ENCODE data around the gene JAZF1. TPM values are rescaled to one million over a fixed set of nuclear protein-coding genes. Genes with fewer than 3 reads are reported as not detected.
"Not testable (repeated sequence)": the region's sequence is repeated elsewhere in the genome, so short reads cannot be mapped to it uniquely, and the experiment has no call there.

JAZF1 gene
- total RNA-seq, 4 donors from 2014 or later, result 4.7 to 8.1 (median 5.7) TPM

DNA sequence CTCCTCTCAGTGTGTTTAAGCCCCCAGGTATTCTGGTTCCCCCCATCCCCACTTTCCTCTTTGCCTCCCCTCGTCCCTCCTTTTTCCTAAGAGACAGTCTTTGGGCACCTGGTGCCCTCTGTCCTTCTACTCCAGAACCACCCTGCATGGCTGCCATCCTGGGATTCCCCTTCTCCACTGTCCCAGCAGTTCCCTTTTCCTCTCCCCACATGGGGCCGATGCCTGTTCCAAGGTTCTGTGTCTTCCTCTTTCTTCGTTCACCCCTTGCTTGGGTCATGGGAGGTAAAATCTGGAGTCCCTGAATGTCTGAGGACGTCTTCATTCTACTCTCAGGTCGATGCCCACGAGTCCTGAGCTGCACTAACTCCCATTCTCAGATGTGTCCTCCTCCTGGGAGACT is 319.8 kb downstream of the JAZF1 start:
- TF ChIP-seq, protein P1, sequence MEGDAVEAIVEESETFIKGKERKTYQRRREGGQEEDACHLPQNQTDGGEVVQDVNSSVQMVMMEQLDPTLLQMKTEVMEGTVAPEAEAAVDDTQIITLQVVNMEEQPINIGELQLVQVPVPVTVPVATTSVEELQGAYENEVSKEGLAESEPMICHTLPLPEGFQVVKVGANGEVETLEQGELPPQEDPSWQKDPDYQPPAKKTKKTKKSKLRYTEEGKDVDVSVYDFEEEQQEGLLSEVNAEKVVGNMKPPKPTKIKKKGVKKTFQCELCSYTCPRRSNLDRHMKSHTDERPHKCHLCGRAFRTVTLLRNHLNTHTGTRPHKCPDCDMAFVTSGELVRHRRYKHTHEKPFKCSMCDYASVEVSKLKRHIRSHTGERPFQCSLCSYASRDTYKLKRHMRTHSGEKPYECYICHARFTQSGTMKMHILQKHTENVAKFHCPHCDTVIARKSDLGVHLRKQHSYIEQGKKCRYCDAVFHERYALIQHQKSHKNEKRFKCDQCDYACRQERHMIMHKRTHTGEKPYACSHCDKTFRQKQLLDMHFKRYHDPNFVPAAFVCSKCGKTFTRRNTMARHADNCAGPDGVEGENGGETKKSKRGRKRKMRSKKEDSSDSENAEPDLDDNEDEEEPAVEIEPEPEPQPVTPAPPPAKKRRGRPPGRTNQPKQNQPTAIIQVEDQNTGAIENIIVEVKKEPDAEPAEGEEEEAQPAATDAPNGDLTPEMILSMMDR (IDR thresholded peaks at IDR 0.05), result no peak
- TF ChIP-seq POLR2A (IDR thresholded peaks at IDR 0.05), result no peak
- WGBS, 2 donors, result 82 to 85% methylated on average over 6 of the region's 6 CpGs
- no peak overlapping the region for H3K4me3 ChIP-seq (ENCODE audit: low read depth, poor library complexity, severe bottlenecking)
- peak in 1 of 2 donors; percentile 75 for DNase-seq (ENCODE audit: low spot score in 2 of 2)
- intact Hi-C loops (cut with DNase I; ENCODE audit: low total_unique reads), result no loop called here

DNA sequence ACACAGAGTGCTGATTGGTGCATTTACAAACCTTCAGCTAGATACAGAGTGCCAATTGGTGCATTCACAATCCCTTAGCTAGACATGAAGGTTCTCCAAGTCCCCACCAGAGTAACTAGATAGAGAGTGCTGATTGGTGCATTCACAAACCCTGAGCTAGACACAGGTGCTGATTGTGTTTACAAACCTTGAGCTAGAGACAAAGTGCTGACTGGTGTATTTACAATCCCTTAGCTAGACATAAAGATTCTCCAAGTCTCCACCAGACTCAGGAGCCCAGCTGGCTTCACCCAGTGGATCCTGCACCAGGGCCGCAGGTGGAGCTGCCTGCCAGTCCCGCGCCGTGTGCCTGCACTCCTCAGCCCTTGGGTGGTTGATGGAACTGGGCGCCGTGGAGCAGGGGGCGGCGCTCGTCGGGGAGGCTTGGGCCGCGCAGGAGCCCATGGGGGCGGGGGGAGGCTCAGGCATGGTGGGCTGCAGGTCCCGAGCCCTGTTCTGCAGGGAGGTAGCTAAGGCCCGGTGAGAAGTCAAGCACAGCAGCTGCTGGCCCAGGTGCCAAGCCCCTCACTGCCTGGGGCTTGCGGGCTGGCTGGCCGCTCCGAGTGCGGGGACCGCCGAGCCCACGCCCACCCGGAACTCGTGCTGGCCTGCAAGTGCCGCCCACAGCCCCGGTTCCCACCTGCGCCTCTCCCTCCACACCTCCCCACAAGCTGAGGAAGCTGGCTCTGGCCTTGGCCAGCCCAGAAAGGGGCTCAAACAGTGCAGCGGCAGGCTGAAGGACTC is 323.7 kb downstream of the JAZF1 start:
- intact Hi-C loops (cut with DNase I; ENCODE audit: low total_unique reads); H3K4me3 ChIP-seq (ENCODE audit: low read depth, poor library complexity, severe bottlenecking); DNase-seq (ENCODE audit: low spot score in 2 of 2): not testable (repeated sequence)
- WGBS, 2 donors, result 97 to 99% methylated on average over 8 to 24 of the region's 28 CpGs

DNA sequence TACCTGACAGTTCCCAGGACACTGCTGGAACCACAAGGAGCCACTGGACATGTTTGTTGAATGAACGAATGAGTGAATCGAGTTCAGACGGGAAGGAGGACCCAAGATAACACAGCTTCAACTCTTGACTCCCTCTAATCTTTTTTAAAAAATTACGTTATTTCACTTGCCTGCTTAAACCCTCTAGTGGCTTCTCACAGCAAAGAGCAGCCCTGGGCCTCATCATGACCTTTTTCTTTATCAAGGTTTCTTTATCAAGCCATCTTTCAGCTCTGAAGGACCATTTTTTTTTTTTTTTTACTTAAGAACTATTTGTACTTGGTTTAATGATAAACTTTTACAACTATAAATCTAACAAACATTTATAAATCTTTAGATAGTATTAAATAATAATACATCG is 330.1 kb downstream of the JAZF1 start:
- DNase-seq (ENCODE audit: low spot score in 2 of 2), result no peak
- no peak overlapping the region for H3K4me3 ChIP-seq (ENCODE audit: low read depth, poor library complexity, severe bottlenecking)
- TF ChIP-seq, protein P1 (IDR thresholded peaks at IDR 0.05), result no peak
- no peak for TF ChIP-seq POLR2A (IDR thresholded peaks at IDR 0.05)
- intact Hi-C loops (cut with DNase I; ENCODE audit: low total_unique reads), result no loop called here
- WGBS, 2 donors, result 97% methylated on average over 5 of the region's 5 CpGs

DNA sequence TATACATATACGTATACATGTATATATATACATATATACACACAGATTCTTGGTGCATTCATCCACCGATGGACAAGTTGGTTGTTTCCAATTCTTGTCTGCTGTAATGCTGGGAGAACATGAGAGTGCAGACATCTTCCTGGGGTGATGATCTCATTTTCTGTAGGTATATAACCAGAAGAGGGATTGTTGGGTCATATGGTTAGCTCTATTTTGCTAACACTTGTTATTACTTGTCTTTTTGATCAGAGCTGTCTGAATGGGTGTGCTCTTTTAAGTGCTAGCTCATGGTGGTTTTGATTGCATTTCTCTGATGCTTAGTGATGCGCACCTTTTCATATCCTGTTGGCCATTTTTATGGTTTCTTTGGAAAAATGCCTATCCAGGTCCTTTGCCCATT is 334.2 kb downstream of the JAZF1 start:
- intact Hi-C loops (cut with DNase I; ENCODE audit: low total_unique reads), result no loop called here
- DNase-seq (ENCODE audit: low spot score in 2 of 2), result no peak
- WGBS, 2 donors, result 88 to 96% methylated on average over 3 of the region's 3 CpGs
- no peak for TF ChIP-seq POLR2A (IDR thresholded peaks at IDR 0.05)
- TF ChIP-seq, protein P1 (IDR thresholded peaks at IDR 0.05), result no peak
- no peak overlapping the region for H3K4me3 ChIP-seq (ENCODE audit: low read depth, poor library complexity, severe bottlenecking)

DNA sequence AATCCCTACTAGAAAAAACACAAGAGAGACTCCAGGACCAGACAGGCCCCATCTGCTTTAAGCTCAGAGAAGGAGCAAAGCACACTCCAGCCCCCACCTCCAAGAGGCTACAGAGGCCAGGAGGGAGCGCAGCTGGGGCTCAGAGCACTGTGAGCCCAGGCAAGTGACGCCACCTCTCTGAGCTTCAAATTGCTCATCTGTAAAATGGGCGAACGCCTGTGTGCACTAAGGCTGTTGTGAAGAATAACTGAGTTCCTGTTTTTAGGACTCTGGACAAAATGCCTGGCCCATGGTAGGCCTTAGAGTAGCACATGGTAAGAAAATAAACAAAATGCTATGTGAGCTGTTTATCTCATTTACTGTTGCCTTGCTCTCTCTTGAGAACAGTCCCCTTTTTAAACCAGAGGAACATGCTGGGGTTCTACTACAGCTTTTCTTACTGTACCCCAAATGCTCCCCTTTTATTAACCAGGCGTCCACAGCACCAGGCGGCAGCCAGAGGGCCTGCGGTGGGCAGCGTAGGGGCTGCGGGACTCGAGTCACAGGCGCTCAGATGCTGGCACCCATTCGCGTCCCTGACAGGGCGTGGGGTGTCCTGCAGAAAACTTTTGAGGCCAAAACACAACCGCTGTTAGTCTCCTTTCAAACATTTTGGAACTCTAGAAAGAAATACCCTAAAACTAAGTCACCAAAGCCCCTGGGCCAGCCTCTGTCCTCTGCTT is 336.9 kb downstream of the JAZF1 start:
- WGBS, 2 donors, result 92 to 96% methylated on average over 15 of the region's 15 CpGs
- TF ChIP-seq, protein P1 (IDR thresholded peaks at IDR 0.05), result no peak
- no peak for TF ChIP-seq POLR2A (IDR thresholded peaks at IDR 0.05)
- intact Hi-C loops (cut with DNase I; ENCODE audit: low total_unique reads), result no loop called here
- no peak overlapping the region for H3K4me3 ChIP-seq (ENCODE audit: low read depth, poor library complexity, severe bottlenecking)
- DNase-seq (ENCODE audit: low spot score in 2 of 2), result no peak

DNA sequence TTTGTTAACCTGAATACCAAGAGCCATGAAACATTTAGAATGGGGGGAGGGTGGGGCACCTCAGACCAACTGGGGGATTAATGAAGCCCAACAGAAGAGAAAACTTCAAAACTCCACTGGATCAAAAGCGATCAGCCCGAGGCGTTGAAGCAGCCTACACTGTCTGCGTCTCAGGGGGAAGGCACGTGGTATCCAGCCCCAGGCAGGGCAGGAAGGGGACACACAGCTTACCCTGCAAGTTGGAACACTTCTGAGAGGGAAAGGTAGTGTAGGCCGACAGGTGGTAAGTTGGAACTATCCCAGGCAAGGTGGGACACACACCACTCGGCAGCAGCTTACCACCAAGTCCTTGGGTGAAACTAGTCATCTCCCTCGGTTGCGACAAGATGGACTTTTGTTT is 337.7 kb downstream of the JAZF1 start:
- DNase-seq (ENCODE audit: low spot score in 2 of 2), result no peak
- intact Hi-C loops (cut with DNase I; ENCODE audit: low total_unique reads), result no loop called here
- WGBS, 2 donors, result 64 to 67% methylated on average over 9 of the region's 9 CpGs
- no peak overlapping the region for H3K4me3 ChIP-seq (ENCODE audit: low read depth, poor library complexity, severe bottlenecking)
- TF ChIP-seq, protein P1 (IDR thresholded peaks at IDR 0.05), result no peak
- no peak for TF ChIP-seq POLR2A (IDR thresholded peaks at IDR 0.05)
